HG03103 (cell line): ENCODE results near the gene UBE3C.
"Not testable (repeated sequence)": the region's sequence is repeated elsewhere in the genome, so short reads cannot be mapped to it uniquely, and the experiment has no call there.

ENCODE experiments used
- ATAC-seq: cut with Tn5 transposase; IDR thresholded peaks from one replicate; pipeline ENCODE4 v1.9.1; 2021; ENCODE audit warnings: low read depth; ENCODE audit not compliant: unreplicated experiment

The UBE3C gene

GRCh38 chr7:157138424-157139110 lies at the start of gene UBE3C:
Gene UBE3C (plus strand): TSS chr7:157138926. CDS start chr7:157139273, 347 bp downstream.
- ATAC-seq = peak; percentile 79

GRCh38 chr7:157089100-157089610 lies 49.6 kb upstream of the UBE3C start:
- no peak for ATAC-seq

- no peak for ATAC-seq
These were observed 48.1 kb upstream of the UBE3C start for GRCh38 chr7:157090485-157091165.

- no peak for ATAC-seq
These were observed 42.3 kb upstream of the UBE3C start for GRCh38 chr7:157096286-157097055.

- no peak for ATAC-seq
These were observed 41.7 kb upstream of the UBE3C start for GRCh38 chr7:157097056-157097329.

GRCh38 chr7:157097569-157097968 lies 41.2 kb upstream of the UBE3C start:
- ATAC-seq = no peak

GRCh38 chr7:157100005-157100404 lies 38.7 kb upstream of the UBE3C start:
- ATAC-seq = not testable (repeated sequence)

- not testable (repeated sequence) for ATAC-seq
These were observed 35.1 kb upstream of the UBE3C start for GRCh38 chr7:157103641-157104040.

GRCh38 chr7:157111311-157111710 lies 27.4 kb upstream of the UBE3C start:
- no peak for ATAC-seq

GRCh38 chr7:157112706-157113105 lies 26.0 kb upstream of the UBE3C start:
- ATAC-seq = no peak

GRCh38 chr7:157113607-157114006 lies 25.1 kb upstream of the UBE3C start:
- no peak for ATAC-seq

GRCh38 chr7:157116762-157117161 lies 22.0 kb upstream of the UBE3C start:
- no peak for ATAC-seq

- no peak for ATAC-seq
These were observed 20.9 kb upstream of the UBE3C start for GRCh38 chr7:157117796-157118195.

GRCh38 chr7:157120181-157120580 lies 18.5 kb upstream of the UBE3C start:
- no peak for ATAC-seq

GRCh38 chr7:157121184-157121715 lies 17.5 kb upstream of the UBE3C start:
- no peak for ATAC-seq

GRCh38 chr7:157122800-157123495 lies 15.8 kb upstream of the UBE3C start:
- no peak for ATAC-seq

GRCh38 chr7:157124690-157125089 lies 14.0 kb upstream of the UBE3C start:
- ATAC-seq = no peak

GRCh38 chr7:157125376-157126223 lies 13.1 kb upstream of the UBE3C start:
- no peak for ATAC-seq

GRCh38 chr7:157126921-157127320 lies 11.8 kb upstream of the UBE3C start:
- ATAC-seq = no peak

- ATAC-seq = no peak
These were observed 9.5 kb upstream of the UBE3C start for GRCh38 chr7:157129200-157129599.
